Fibroblast of lung (primary cell): ENCODE results near the gene OR2T12.
"Not testable (repeated sequence)": the region's sequence is repeated elsewhere in the genome, so short reads cannot be mapped to it uniquely, and the experiment has no call there.

Experiments used
- EZH2 ChIP-seq: IDR thresholded peaks from 2 replicates; pipeline ENCODE4 v1.5.1; 2012; ENCODE audit warnings: low read length, control low read depth, mild to moderate bottlenecking; ENCODE audit errors: missing control alignments
- TF ChIP-seq, protein P1 (sequence below), 2 donors: IDR thresholded peaks in 1 of 2; conservative IDR thresholded peaks in 1 of 2; 1 replicate in 1 of 2; 2 replicates in 1 of 2; pipeline ENCODE4 v1.5.1; 2011 to 2012; ENCODE audit warnings: low read length in 2 of 2, control low read depth in 1 of 2, inconsistent platforms in 1 of 2, low read depth in 1 of 2, mild to moderate bottlenecking in 1 of 2

- TF ChIP-seq, protein P1, sequence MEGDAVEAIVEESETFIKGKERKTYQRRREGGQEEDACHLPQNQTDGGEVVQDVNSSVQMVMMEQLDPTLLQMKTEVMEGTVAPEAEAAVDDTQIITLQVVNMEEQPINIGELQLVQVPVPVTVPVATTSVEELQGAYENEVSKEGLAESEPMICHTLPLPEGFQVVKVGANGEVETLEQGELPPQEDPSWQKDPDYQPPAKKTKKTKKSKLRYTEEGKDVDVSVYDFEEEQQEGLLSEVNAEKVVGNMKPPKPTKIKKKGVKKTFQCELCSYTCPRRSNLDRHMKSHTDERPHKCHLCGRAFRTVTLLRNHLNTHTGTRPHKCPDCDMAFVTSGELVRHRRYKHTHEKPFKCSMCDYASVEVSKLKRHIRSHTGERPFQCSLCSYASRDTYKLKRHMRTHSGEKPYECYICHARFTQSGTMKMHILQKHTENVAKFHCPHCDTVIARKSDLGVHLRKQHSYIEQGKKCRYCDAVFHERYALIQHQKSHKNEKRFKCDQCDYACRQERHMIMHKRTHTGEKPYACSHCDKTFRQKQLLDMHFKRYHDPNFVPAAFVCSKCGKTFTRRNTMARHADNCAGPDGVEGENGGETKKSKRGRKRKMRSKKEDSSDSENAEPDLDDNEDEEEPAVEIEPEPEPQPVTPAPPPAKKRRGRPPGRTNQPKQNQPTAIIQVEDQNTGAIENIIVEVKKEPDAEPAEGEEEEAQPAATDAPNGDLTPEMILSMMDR (conservative IDR thresholded peaks at IDR 0.05 in 1 of 2, IDR thresholded peaks at IDR 0.05 in 1 of 2; ENCODE audit: low read depth in 1 of 2, low read length in 2 of 2), result not testable (repeated sequence)
- not testable (repeated sequence) for TF ChIP-seq EZH2
Observed at GRCh38 chr1:248306740-248307139, 3.5 kb upstream of the OR2T12 start.
